Measurements from ENCODE around the gene FAM20C.

The FAM20C gene

GRCh38 chr7:159370-160270 is 32.8 kb upstream of the FAM20C start:
- no peak for DNase-seq

- no peak for DNase-seq
Observed at GRCh38 chr7:160958-161725, 31.2 kb upstream of the FAM20C start.

GRCh38 chr7:162632-163297 is 29.6 kb upstream of the FAM20C start:
- no peak for DNase-seq

- no peak for DNase-seq
Observed at GRCh38 chr7:163298-163695, 29.1 kb upstream of the FAM20C start.

- no peak for DNase-seq
Observed at GRCh38 chr7:163971-164881, 28.1 kb upstream of the FAM20C start.

GRCh38 chr7:164882-165660 is 27.3 kb upstream of the FAM20C start:
- no peak for DNase-seq

- DNase-seq, result no peak
Observed at GRCh38 chr7:165661-166337, 26.6 kb upstream of the FAM20C start.

GRCh38 chr7:166338-167060 is 25.9 kb upstream of the FAM20C start:
- no peak for DNase-seq

- no peak for DNase-seq
Observed at GRCh38 chr7:167090-167855, 25.1 kb upstream of the FAM20C start.

- no peak for DNase-seq
Observed at GRCh38 chr7:167976-168791, 24.2 kb upstream of the FAM20C start.

GRCh38 chr7:169276-170172 is 22.8 kb upstream of the FAM20C start:
- DNase-seq, result no peak

GRCh38 chr7:170551-171363 is 21.6 kb upstream of the FAM20C start:
- DNase-seq, result no peak

GRCh38 chr7:171364-171904 is 20.9 kb upstream of the FAM20C start:
- DNase-seq, result no peak

GRCh38 chr7:171912-172515 is 20.4 kb upstream of the FAM20C start:
- DNase-seq, result no peak

- DNase-seq, result no peak
Observed at GRCh38 chr7:173209-173918, 19.0 kb upstream of the FAM20C start.

Data from activated CD8-positive, alpha-beta memory T cell treated with anti-CD3 and anti-CD28 coated beads for 24 hours (primary cell).